ENCODE data around the gene CHMP6.

The CHMP6 gene

DNA sequence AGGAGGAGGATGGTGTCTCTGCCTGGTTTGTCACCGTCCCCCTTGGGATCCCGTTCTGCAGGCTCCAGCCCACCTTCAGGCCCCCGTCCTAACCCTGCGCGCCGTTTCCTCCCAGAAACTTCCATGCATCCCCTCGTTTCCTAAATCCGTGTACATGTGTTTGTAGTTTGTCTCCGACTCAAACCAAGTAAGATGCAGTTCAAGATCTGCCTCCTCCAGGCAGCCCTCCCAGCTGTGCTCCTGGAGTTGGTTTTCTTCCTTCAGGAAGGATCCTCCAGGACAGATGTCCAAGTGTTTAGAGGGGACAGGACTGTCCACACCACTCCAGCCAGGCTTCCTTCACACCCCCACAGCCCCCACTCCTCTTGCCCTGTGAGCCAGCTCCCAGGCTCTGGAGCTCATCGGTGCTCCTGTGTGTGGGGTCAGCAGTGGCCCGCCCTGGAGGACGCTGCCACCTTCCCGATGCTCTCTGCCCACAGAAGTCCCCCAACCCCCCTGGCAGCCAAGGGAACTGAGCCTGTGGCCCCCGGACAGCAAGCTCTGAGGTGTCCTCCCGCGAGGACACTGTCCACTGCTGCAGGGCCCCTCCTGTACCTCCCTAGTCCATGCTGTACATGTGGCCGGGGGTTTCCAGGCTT lies 54.6 kb downstream of the CHMP6 start:
- no peak for DNase-seq

DNA sequence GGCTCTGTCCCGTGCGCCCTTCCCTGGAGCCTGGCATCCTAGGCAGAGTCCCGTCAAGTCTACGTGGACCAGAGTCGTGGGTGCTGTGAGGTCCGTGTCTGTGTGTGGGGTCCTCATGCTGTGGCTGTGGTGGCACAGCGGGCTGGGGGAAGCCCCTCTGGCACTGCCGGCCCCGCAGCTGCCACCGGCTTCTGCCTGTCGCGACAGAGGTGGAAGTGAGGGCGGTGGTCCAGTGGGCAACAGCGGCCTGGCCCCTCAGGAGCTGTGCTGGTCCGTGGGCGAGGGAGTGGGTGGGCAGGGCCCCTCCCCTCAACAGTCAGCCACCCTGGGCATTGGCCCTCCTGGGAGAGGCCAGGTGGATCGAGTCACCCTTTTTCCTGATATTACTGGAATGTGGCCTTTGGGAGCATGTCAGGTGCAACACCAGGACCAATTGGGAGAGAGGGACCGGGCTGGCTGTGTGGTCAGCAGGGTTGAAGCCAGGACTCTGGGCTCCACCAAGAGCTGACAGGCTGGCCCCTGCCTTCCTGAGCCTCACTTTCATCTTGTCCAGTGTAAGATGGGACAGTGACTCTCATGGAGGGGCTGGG lies 55.2 kb downstream of the CHMP6 start:
- no peak for DNase-seq

DNA sequence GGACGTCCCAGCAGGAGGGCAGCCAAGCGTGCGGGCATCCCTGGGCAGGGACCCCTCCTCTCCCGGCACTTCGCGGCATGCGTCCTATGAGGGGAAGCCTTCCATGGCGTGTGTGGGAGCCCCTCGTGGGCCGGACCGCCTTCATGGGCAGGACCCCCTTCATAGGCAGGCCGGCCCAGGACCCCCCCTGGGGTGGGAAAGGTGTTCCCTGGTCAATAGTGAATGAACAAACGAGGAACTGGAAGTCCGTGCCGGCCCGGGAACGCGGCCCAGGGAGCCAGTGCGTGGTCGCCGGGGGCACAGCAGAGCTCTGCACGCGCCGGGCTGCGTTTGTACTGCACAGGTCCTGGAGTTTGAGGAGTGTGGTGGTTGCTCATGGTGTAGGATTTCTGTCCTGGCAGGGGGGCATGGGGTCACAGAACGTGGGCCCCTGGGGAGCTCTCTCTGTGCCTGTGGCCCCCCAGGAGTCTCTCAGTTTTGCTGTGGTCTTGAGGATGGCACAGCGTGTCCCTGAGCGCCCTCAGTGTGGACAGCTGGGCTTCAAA lies 57.3 kb downstream of the CHMP6 start:
- no peak for DNase-seq

DNA sequence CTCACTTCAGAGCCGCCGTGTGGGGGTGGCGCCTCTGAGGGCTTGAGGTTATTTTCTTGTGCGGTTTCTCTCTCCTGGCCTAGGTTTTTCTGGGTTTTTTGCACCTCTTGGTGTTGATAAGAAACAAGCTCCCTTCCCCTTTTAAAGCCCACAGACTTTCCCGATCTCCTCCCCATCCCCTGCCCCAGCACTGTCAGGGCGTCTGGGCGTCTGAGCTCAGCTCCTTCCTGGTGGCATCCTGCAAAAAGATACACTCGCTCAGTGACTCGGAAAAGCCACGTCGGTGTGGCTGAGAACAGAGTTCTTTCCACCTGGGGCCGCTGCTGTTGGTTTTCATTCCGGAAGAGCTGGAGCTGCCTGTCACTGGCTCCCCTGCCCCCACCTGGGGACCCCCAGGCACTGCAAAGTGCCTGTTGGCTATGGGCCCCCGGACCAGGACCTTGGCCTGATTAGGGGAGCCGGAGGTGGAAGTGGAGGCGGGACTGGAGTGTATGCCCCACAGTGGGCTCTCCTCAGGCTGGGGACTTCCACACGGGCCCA lies 57.8 kb downstream of the CHMP6 start:
- DNase-seq, result no peak

All from NCI-H1105 (cell line).